ENCODE results near the gene POLQ.
A peak's percentile ranks its signal among the peaks of the same experiment; 100 is the strongest.
"Not testable (repeated sequence)": the region's sequence is repeated elsewhere in the genome, so short reads cannot be mapped to it uniquely, and the experiment has no call there.

POLQ gene

DNA sequence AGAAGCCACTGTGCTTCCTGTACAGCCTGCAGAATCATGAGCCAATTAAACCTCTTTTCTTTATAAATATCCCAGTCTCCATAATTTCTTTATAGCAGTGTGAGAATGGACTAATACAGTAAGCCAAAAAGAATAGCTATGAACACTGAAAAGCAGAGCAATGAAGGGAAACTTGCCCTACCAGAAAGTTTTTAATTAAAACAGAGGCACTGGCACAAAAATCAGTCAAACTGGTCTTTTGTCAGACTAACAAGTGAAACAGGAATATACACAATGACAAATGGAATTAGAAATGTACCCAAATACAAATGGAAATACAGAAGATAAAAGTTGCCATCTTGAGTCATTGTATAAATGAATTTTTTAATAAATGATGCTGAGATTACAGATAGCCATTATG, 40.5 kb downstream of the POLQ start:
- DNase-seq, result no peak

DNA sequence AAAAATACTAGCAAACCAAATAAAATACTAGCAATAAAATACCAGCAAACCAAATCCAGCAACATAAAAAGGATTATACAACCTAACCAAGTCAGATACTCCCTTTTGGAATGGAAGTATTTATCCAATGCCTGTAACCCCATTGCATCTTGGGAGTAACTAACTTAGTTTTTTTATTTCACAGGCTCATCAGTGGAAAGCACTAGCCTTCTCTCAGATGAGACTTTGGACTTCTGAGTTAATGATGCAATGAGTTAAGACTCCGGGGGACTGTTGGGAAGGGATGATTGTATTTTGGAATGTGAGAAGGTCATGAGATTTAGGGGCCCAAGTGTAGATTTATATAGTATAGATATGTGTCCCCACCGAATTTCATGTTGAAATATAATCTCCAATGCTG, 41.2 kb downstream of the POLQ start:
- no peak for DNase-seq

DNA sequence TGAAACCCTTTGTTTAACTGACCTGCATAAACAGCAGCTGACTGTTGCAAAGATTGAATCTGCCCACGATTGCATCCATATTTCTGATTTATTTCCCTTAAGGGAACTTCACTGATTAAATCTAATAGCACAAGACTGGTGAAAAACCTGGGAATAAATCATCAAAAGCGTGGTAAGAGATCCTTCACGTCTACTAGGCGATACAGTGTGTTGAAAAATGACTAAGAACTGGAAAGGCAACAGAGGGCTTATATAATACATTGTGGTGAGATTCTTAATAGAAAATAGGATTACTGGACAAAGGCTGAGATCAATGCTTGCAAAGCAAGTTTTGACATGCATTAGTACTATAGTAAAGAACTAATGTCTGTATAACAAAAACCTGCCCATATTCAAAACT, 49.0 kb downstream of the POLQ start:
- DNase-seq, result no peak

DNA sequence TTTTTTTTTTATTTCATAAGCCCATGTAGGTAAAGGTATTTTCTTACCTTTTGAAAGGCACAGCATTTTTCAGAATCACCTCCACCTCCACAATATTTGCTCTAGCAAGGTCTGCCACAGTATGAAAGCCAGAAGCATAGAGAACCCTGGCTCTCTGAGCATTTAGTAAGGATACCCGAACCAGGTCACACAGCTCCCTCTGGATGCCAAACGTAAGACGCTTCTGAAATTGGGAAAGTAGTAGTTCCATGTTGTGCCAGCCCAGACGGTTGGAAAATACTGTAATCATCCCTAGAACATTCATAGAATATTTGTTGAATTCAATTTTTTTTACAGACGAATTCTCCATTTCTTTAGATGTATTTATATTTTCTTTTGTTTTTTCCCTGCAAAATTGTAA, 52.4 kb downstream of the POLQ start:
- DNase-seq, result no peak

DNA sequence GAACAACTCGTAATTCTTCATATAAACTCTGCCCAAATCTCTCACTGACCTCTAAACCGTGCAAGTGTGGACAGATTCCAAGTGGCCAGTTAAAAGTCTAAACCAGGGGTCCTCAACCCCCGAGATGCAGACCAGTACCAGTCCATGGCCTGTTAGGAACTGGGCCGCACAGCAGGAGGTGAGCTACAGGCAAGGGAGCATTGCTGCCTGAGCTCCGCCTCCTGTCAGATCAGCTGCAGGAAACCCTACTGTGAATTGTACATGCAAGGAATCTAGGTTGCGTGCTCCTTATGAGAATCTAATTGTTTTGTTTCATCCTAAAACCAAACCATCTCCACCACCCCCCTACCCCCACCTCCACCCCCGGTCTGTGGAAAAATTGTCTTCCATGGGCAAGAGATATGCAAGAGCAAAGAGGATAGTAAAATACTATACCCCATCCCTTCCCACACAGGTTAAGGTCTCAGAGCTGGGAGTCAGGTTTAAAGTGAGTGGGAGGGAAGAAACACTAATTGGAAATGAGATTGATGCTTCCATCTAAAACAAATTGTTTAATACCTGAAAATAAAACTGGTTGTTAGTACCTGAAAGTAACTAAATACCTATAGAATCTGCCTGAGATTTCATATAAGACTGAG, 54.0 kb downstream of the POLQ start:
- no peak for DNase-seq

DNA sequence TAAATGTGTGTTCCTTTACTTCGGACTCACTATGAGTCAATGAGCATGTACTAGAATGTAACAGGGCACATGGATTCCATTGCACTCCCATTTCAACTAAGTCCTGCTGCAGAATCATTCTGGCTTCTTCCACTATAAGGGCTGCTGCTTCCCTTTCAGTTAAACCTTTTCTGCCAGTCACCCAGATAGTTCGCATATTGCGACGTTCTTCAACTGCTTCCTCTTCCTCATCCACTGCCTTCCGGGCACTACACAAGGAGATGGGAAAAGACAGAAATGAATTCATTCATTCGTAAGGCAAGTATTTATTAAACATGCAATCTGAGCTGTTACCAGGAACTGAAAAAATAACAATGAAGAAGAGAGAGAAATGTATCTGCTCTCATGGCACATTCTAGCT, 55.6 kb downstream of the POLQ start:
- DNase-seq, result no peak

DNA sequence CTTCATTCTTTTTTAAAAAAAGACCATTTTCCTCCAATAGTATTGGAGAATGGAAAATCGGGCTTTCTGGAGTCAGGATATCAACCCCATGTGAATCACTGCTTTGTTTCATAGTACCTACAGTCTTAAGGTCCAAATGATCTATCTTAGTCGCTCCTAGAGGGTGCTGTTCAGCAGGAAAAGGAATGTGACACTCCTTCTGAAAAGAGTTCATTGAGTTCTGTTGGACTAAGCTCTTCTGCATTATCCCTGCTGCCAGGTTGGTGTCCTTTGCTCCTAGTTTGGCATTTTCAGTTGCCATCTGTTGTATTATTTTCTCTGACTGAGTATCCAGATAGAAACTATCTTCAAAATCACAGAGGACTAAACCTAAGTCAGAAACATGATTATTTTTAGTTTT, 57.2 kb downstream of the POLQ start:
- DNase-seq, result no peak

DNA sequence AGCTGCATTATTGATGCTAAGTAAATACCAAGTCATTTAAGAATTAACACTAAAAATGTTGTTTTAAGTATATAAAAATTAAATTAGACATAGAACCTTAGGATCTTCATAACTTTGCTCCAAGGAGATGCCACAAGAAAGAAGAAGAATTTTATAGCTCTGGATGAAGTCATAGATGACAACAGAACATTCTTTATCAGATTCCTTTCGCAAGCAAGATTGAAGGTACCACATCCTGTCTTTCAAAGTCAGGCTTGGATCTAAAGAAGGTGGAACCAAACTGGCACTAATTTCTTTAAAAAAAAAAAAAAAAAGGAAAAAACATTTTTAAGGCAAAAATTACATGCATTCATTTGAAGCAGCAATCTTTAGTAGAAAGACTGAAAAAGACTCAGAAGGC, 62.5 kb downstream of the POLQ start:
- no peak for DNase-seq

DNA sequence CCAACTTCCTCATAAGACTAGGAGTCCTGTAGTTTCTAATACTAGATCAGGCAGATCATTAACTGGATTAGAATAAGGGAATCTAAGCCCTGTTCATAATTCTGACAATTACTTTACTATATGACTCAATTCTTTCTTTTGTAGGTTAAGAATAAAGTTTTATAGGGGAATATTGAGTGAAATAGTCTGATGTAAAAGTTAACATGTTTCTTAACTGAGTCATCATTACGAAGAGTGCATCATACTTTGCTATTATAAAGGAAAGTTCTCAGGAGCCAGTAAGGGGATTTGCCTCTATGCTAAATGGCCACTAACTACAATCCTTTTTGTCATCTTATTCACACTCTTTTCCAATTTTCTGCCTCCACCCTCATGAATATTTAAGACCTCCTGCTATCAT, 63.1 kb downstream of the POLQ start:
- DNase-seq, result no peak

DNA sequence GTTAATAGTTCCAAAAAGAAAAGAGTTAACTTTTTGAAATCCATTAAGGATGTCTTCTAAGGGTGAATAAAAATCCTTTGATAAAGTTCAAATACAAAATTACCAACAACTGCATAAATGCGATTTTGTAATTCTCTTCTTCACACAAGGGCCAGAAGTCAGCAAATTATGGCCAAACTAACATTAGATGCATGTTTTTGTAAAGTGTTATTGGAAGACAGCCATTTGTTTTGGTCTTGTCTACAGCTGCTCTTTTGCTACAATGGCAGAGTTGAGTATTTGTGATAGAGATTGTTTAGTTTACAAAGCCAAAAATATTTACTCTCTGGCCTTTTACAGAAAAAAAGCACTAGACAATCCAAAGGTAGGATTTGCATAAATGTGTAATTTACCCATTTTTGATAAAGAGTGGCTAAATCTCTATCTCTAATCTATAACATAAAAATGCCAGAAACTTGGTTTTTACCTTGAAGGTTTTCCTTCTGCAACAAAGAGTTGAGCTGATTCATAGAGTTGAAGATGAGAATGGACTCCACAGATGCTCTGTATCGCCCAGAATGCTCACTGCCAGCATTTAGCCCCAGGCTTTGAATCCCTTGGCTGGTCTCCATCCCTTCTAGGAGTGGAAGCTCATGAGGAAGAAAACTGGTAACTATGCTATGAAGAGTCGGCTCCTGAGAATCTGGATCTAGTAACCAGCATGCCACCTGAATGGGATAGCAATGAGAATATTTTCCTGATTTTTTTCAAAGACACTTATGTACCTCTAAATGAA, 64.5 kb downstream of the POLQ start:
- DNase-seq, result no peak

DNA sequence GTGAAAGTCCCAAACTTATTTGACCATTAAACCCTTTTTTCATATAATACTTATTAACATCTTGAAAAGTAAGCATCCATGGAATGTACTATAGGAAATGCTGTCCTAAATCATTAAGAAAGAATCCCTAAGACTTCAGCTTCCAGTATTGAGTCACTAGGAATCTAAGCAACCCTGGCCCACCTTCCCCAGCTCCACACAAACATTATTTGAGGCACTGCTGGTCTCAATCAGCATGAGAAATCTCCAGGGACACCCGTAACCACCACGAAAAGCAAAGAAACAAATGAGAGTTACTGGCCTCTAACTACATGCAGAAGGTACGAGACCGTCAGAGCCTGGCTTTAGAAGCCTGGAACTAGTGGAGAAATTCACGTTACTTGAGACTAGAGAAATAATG, 68.2 kb downstream of the POLQ start:
- DNase-seq, result no peak

DNA sequence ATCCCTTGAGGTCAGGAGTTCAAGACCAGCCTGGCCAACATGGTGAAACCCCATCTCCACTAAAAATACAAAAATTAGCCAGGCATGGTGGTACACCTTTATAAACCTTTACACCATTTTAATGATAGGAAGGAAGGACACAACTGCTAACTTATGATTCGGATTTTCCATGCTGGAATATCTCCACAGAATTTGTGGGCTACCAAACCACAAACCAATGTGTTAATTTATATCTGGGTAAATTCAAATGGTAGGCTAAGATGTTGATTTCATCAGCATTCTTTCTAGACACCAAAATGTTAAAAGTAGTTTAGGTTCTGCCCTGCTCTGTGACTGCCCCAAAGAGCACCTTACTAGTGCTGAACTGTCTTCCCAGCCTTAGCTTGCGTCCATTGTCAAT, 72.8 kb downstream of the POLQ start:
- no peak for DNase-seq

DNA sequence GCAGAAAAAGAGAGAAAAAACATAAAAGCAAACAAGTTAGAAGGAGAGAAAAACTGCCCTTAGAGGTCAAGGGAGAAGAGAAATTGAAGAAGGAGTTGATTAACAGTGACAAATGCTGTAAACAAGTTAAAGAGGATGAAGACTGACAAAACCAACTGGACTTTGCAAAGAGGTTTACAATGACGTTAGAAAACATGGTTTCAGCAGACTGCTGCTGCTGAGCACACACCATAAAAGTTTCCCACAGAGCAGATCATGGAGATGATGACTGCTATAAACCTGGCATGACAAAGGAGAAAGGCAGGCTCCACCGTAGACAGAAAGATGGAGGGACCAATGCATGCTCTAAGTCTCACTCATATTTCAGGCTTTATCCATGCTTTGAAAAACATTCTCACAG, 78.7 kb downstream of the POLQ start:
- no peak for DNase-seq

DNA sequence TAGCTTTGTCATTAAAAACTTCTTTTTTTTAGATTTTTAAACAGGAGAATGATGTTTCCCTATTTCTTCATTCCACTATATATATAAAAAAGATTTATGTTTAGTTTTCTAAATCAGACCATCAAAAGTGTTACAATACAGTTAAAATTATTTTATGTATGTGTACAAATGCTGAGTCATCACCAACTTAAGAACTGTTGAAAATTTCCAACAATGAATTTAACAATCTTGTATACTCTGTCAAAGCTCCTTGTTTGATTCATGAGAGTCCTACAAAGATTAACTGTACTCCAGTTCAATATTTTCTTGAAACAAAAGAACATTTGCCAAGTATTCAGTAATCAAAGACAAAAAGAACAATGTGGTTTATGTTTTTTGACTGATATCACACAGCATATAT, 82.0 kb downstream of the POLQ start:
- no peak for DNase-seq

DNA sequence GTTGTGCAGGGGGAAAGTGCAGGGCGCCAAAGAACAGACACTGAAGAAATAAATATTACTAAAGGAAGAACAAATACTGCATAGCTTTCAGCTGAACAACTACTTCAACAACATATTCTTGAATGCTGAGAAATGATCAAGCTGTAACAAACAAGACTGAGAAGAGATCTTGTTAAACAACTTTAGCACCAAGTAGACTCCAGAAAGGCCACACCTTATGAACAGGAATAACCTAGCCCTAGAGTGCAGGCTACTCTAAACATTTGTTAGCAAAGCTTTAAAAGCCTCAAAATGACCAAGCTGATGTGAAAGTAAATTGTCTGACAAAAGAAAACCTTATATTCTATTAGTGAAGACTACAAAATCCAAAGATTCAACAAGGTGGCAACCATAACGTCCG, 83.2 kb downstream of the POLQ start:
- DNase-seq, result no peak

DNA sequence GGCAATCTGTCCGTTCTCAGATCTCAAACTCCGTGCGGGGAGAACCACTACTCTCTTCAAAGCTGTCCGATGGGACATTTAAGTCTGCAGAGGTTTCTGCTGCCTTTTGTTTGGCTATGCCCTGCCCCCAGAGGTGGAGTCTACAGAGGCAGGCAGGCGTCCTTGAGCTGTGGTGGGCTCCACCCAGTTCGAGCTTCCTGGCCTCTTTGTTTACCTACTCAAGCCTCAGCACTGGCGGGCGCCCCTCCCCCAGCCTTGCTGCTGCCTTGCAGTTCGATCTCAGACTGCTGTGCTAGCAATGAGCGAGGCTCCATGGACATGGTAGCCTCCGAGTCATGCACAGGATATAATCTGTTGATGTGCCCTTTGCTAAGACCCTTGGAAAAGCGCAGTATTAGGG, 94.0 kb downstream of the POLQ start:
- not testable (repeated sequence) for DNase-seq

DNA sequence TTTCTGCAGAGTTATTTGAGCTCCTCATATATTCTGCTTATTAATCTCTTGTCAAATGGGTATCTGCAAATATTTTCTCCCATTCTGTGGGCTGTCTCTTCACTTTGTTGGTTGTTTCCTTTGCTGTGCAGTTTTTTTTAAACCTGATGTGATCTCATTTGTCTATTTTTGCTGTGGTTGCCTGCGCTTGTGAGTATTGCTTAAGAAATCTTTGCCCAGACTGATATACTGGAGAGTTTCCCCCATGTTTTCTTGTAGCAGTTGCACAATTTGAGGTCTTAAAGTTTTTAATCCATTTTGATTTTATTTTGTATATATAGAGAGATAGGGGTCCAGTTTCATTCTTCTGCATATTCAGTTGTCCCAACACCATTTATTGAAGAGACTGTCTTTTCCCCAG, 102.3 kb downstream of the POLQ start:
- DNase-seq, result no peak

DNA sequence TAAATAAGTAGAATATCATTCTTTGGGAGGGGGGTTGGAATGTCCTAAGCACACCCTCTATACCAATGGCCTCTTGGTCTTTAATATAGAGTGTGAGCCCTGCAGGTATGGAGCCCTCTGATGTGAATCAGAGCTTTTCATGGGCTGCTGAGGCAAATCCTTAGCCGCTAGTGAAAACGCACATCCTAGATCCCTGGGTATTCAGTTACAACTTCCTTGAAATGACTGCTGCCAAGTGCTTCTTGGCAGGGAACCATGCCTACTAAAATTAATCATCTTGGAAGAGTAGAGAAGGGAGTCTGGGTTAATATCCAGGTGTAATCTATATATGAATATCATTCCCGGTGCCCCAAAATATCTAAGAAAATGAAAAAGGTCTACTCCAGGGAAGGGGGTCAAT, 109.1 kb downstream of the POLQ start:
- no peak for DNase-seq

DNA sequence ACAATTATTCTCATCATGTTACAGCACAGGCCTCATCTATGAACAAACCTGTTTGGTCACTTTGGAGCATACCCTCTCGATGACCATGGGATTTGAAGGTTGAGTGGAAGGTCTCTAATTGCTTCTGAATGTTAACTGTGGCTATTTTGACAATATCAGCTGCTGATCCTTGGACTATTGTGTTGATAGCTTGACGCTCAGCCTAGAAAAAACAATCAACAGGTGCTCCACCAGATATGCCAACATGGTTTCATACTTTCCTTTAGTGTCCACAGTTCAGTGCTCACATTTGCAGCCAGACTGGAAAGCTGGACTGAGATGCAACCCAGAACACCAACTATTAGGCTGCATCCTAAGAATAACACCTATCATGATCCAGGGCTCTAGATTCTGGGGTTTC, 109.7 kb downstream of the POLQ start:
- no peak for DNase-seq

DNA sequence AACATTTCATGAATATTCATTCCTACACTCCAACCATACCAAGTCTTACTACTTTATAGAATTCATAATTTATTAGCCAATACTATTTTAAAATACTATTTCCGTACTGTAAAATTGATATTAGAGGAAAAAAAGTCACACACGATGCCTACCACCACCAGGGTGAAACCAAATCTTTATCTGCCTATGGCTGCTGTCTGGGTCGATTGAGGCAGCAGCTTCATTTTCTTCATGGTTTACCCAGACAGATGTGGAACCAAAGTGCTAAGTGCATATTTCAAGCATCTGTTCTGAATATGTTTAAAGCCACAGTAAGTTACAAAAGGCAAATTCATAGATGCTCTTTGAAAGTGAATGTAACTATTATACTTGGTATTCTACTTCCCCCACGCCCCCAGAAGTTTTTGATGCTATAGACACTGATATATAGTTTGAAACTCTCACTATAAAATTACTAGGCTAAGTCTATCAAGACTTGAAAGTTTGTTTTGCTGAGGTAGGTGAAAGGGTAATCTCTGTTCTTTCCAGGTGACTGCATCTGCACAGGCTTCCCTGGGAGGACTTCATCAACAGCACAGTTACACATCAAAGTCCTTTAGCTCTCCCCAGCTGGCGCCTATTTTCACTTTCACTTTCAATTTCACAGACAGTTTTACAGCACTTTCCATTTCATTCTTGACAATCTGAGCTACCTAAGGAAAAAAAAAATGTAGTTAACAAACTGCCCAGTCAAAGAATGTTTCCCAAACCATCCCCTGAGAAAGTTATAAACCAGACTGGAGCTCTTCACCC, 113.9 kb downstream of the POLQ start:
- peak; percentile 11 for DNase-seq

DNA sequence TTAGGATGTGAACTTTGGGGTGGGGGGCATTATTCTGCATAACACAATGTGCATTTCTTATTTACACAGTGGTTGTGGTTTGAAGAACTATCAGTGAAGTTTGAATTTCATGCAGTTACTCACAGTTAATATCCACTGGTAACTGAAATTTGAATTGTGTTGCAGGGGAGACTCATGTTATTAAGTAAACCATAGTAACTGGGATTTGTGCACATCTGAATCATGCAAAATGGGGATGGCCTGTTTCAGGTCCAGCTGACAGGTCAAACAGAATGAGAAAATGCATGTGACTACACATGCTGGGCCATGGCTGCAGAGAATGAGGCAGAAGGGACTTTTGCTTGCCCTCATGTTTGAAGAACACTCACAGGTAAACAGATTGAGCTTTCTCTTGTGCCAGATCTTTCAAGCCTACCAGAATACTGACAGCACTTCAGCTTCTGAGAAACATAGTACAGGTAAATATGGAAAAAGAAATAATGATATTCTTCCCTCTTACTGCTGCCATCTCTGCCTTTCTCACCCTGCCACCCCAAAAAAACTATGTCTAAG, 115.0 kb downstream of the POLQ start:
- no peak for DNase-seq

DNA sequence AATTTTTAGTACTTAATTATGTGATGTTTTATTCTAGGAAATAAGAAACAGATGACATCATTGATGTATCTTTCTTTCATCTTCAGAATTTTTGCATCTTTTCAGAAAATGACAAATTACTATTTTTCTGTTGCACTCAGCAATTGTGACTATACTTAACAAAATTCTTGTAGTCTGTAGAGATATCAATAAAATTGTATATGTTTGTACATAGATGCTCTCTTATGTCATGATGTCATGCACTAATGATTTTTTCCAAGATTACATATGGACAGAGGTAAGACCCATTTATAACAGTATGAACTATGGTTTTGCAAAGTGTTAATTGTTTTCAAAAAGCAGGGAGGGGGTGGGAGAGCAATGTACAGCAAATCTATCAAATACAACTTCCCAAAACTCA, 121.2 kb downstream of the POLQ start:
- no peak for DNase-seq

DNA sequence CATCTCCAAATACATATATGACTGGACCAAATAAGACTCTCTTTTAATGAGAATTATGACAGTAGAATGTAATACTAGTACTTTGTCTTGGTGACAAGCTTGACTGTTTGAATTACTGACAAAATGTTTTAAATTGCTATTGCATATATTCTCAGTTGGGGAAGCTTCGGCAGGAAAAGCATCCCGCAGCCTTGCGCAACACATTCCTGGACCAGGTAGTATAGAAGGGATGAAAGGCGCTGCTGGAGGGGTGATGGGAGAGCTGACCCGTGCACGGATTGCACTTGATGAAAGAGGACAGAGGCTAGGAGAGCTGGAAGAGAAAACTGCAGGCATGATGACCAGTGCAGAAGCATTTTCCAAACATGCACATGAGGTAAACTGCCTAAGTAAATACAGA, 127.6 kb downstream of the POLQ start:
- DNase-seq, result no peak

DNA sequence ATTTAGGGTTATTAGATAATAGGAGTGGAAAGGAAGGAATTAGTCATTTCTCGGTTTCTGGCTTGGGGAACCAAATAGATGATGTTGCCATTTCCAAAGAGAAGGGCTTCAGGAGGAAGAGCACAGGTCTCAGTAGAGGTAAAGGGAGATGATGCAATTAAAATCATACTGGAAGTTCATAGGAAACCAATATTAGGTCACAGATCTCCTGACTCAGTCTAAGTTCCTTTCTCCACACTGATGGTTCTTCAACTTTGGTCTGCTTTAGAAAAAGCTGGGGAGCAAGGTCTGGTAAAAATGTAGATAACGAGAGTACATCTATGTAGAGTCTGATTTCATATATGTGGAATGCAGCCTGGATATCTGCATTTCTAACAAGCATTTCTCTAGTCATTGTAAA, 130.9 kb downstream of the POLQ start:
- no peak for DNase-seq
